Left renal pelvis (tissue), 4 donors: ENCODE data around the gene HDAC11. TPM values are rescaled to one million over a fixed set of nuclear protein-coding genes. Genes with fewer than 3 reads are reported as not detected.

Experiments used
- polyA plus RNA-seq, 4 donors: library from polyadenylated mRNA; unstranded; fragments of 120-200 nt; gene quantifications; one replicate each; pipeline ENCODE4 v1.2.1, GENCODE V29; 2013; ENCODE audit not compliant: insufficient read length in 4 of 4

Gene HDAC11
- polyA plus RNA-seq, 4 donors: 5.2 to 24.5 (median 18.3) TPM

Other genes with a start within 250 kb of the HDAC11 start
- gene NUP210, start 60.0 kb upstream of the HDAC11 start, polyA plus RNA-seq: 10 to 100 TPM in 3 of 4 donors, 1 to 10 TPM in 1; 6.5 to 29.1 (median 24.2) TPM
- gene FBLN2, start 68.8 kb downstream of the HDAC11 start, polyA plus RNA-seq: 10 to 100 TPM; 25.6 to 97.3 (median 34.6) TPM